DOHH2 (cell line): ENCODE measurements around the gene SRC.

ENCODE experiments used
- CTCF ChIP-seq: fragments of 200-600 bp; sonication (generic); IDR thresholded peaks from one replicate; pipeline ENCODE4 v1.5.1; 2014; ENCODE audit warnings: antibody characterized with exemption, mild to moderate bottlenecking, low read depth, low read length; ENCODE audit not compliant: poor library complexity, severe bottlenecking
- EZH2phosphoT487 ChIP-seq: fragments of 200-600 bp; sonication (generic); IDR thresholded peaks from 2 replicates; pipeline ENCODE4 v1.6.1; 2017; ENCODE audit warnings: borderline replicate concordance, mild to moderate bottlenecking, antibody characterized with exemption, low read length, moderate library complexity, mixed read lengths

GRCh38 chr20:37407019-37407566 is 61.2 kb downstream of the SRC start:
- TF ChIP-seq CTCF (no peak), EZH2phosphoT487 (no peak)
